Spleen (tissue), 11 donors: ENCODE measurements around the gene LRRTM4. TPM values are rescaled to one million over a fixed set of nuclear protein-coding genes. Genes with fewer than 3 reads are reported as not detected.

ENCODE experiments used
- DNase-seq: peaks from one replicate; pipeline ENCODE4 v3.0.0-alpha.2; 2020
- H3K27ac ChIP-seq, 8 donors: fragments of 200-600 bp; sonication (generic) in 7 of 8; 1 replicate in 4 of 8; 2 replicates in 4 of 8; pipeline versions ENCODE4 v1.5.0 to v1.8.0; 2016 to 2021; ENCODE audit warnings: inconsistent platforms in 4 of 8, mild to moderate bottlenecking in 4 of 8, moderate library complexity in 1 of 8
- H3K27me3 ChIP-seq, 7 donors: fragments of 200-600 bp; sonication (generic) in 6 of 7; replicated peaks in 1 of 7; 1 replicate in 4 of 7; 2 replicates in 3 of 7; pipeline versions ENCODE4 v1.5.0 to v1.8.0; 2016 to 2021; ENCODE audit warnings: inconsistent platforms in 3 of 7, mild to moderate bottlenecking in 1 of 7
- H3K36me3 ChIP-seq, 6 donors: fragments of 200-600 bp; sonication (generic) in 5 of 6; 1 replicate in 4 of 6; 2 replicates in 2 of 6; pipeline versions ENCODE4 v1.5.0 to v1.8.0; 2016 to 2021; ENCODE audit warnings: inconsistent platforms in 2 of 6
- H3K4me1 ChIP-seq, 6 donors: fragments of 200-600 bp; sonication (generic) in 5 of 6; 1 replicate in 3 of 6; 2 replicates in 3 of 6; pipeline versions ENCODE4 v1.5.0 to v1.8.0; 2016 to 2021; ENCODE audit warnings: inconsistent platforms in 3 of 6
- H3K4me3 ChIP-seq, 8 donors: fragments of 200-600 bp; sonication (generic) in 7 of 8; 1 replicate in 4 of 8; 2 replicates in 4 of 8; pipeline versions ENCODE4 v1.5.0 to v1.8.0; 2016 to 2021; ENCODE audit warnings: inconsistent platforms in 4 of 8, mild to moderate bottlenecking in 4 of 8, moderate library complexity in 2 of 8
- H3K9me3 ChIP-seq, 8 donors: fragments of 200-600 bp; sonication (generic) in 7 of 8; 1 replicate in 4 of 8; 2 replicates in 4 of 8; pipeline versions ENCODE4 v1.5.0 to v1.8.0; 2016 to 2021; ENCODE audit warnings: inconsistent platforms in 4 of 8
- POLR2A ChIP-seq, 3 donors: fragments of 450-650 bp; IDR thresholded peaks; one replicate each; pipeline ENCODE4 v1.5.1; 2017; ENCODE audit warnings: antibody characterized with exemption in 3 of 3, mild to moderate bottlenecking in 1 of 3
- POLR2AphosphoS5 ChIP-seq, 3 donors: sonication (generic); formaldehyde crosslinking; IDR thresholded peaks; one replicate each; pipeline ENCODE4 v1.5.1; 2017; ENCODE audit warnings: antibody characterized with exemption in 3 of 3
- WGBS, 5 donors: extraction: QIAGEN DNeasy Blood & Tissue Kit in 3 of 5; methylation state at CpG; one replicate each; pipeline versions ENCODE4 v1.1.5 to v1.1.7; 2013 to 2018; 5-methylcytosine and 5-hydroxymethylcytosine counted together
- intact Hi-C: fragments of 100-400 bp; cut with DNase I; formaldehyde crosslinking; loops from one replicate; pipeline ENCODE4 v1.15.0; 2023; ENCODE audit warnings: low total_unique reads
- polyA plus RNA-seq, 3 donors: library from polyadenylated mRNA; stranded (reverse); fragments of 200-250 nt; gene quantifications; one replicate each; pipeline ENCODE4 v1.2.1, GENCODE V29; 2013
- total RNA-seq, 7 donors: library from RNA; depleted of rRNA in 3 of 7; stranded (reverse); fragments of >200 nt in 3 of 7; fragmentation: NEBNext Ultra II Directional in 4 of 7; extraction: Animal tissue kit (Norgen Biotek cat#: 25700) in 4 of 7; gene quantifications; one replicate each; pipeline versions ENCODE4 v1.1.0 to v1.2.1, GENCODE V29; 2016 to 2021
- TF ChIP-seq, protein P1 (sequence below), 11 experiments: fragments of 200-600 bp in 7 of 11; fragments of 450-650 bp in 4 of 11; sonication (generic) in 4 of 11; IDR thresholded peaks in 8 of 11; conservative IDR thresholded peaks in 3 of 11; 1 replicate in 7 of 11; 2 replicates in 4 of 11; pipeline versions ENCODE4 v1.4.0 to v1.8.0; 2016 to 2021; ENCODE audit warnings: antibody characterized with exemption in 11 of 11, inconsistent platforms in 4 of 11, mild to moderate bottlenecking in 1 of 11
- donor health status: healthy with polysubstance abuse.
- donor health status: DM: no; HTN: no; CAD: no; lungs with moderate emphysema.
- donor health status: DM: no; HTN: no; CAD: no.
- donor health status: Bipolar disorder and iron deficiency.
- donor health status: healthy.
- donor health status: DM: no; HTN: no; CAD: no.
- donor health status: DM: yes; HTN: yes; CAD: no.

LRRTM4 gene
- total and polyA plus RNA-seq, 10 donors = 0.03 to 0.33 (median 0.14) TPM; not detected in 5

DNA sequence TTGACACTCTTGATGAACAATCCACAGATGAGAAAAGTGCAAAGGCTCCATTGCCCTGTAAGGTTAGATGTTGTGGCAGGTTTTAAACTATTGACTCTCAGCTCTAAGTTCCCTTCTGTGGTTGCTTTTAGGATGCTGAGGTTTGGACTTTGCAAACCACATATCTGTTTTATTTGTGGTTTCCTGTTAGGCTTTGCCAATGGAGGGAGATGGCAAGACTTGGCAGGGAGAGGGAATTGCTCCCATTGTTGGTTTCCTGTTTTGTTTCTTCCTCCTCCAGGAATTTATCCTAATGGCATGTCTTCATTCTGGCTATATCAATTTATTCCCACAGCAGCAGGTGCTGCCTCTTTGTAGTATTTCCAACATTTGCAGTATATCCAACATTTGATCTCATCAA lies 772.3 kb downstream of the LRRTM4 start:
- Histone ChIP-seq H3K36me3 (no peaks in the 10 kb centered on the region), H3K27ac (no peak overlapping the region), H3K27me3 (no peaks in the 10 kb centered on the region), H3K9me3 (peaks cover 0 to 5% (median 0%) of the 10 kb centered on the region in 8 donors), H3K4me1 (no peaks in the 10 kb centered on the region), H3K4me3 (no peak overlapping the region)
- intact Hi-C loops = no loop called here
- TF ChIP-seq, protein P1, sequence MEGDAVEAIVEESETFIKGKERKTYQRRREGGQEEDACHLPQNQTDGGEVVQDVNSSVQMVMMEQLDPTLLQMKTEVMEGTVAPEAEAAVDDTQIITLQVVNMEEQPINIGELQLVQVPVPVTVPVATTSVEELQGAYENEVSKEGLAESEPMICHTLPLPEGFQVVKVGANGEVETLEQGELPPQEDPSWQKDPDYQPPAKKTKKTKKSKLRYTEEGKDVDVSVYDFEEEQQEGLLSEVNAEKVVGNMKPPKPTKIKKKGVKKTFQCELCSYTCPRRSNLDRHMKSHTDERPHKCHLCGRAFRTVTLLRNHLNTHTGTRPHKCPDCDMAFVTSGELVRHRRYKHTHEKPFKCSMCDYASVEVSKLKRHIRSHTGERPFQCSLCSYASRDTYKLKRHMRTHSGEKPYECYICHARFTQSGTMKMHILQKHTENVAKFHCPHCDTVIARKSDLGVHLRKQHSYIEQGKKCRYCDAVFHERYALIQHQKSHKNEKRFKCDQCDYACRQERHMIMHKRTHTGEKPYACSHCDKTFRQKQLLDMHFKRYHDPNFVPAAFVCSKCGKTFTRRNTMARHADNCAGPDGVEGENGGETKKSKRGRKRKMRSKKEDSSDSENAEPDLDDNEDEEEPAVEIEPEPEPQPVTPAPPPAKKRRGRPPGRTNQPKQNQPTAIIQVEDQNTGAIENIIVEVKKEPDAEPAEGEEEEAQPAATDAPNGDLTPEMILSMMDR (IDR thresholded peaks at IDR 0.05 in 8 of 11, conservative IDR thresholded peaks at IDR 0.05 in 3 of 11) = no peak
- TF ChIP-seq POLR2AphosphoS5 (IDR thresholded peaks at IDR 0.05) (no peak), POLR2A (IDR thresholded peaks at IDR 0.05) (no peak)
- no peak for DNase-seq

DNA sequence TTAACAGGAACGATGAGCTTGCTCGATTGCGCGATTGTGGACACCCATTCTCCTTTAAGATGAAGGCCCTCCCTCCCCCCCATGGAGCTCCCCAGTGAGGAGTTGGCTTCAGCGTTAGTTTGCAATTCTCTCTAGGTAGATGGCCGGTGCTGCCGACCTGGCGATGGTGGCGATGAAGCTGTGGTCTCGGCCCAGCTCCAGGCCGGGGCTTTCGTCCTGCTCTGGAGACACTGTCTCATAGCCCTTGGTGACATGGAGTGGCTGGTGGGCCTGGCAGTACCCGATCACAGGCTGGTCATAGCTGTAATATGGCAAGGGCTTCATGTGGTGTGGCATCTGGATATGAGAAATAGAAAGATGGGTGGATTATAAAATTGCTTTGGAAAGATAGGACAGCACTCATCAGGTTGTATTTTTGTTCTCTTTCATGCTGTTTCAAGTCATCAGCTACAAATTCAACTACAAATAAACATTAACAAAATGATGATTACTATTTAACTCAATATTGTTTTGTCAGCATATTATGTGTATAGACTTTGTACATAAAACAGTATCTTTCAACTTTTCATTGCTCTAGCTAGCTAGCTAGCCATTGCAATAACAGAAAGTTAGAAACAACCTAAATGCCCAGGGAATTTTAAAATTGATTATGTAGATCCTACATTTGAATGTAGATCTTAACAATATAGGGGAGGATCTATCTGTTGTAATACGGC lies 773.4 kb downstream of the LRRTM4 start:
- WGBS, 5 donors = 88 to 93% (median 91%) methylated on average over 14 of the region's 14 CpGs
- intact Hi-C loops = no loop called here
- H3K27me3 ChIP-seq = no peaks in the 10 kb centered on the region
- H3K9me3 ChIP-seq = peaks cover 0 to 5% (median 0%) of the 10 kb centered on the region in 8 donors
- H3K27ac ChIP-seq = no peak overlapping the region
- no peaks in the 10 kb centered on the region for H3K4me1 ChIP-seq
- H3K36me3 ChIP-seq = no peaks in the 10 kb centered on the region
- TF ChIP-seq POLR2A (IDR thresholded peaks at IDR 0.05) (no peak), POLR2AphosphoS5 (IDR thresholded peaks at IDR 0.05) (no peak)
- TF ChIP-seq, protein P1 (IDR thresholded peaks at IDR 0.05 in 8 of 11, conservative IDR thresholded peaks at IDR 0.05 in 3 of 11) = no peak
- no peak for DNase-seq
- H3K4me3 ChIP-seq = no peak overlapping the region

DNA sequence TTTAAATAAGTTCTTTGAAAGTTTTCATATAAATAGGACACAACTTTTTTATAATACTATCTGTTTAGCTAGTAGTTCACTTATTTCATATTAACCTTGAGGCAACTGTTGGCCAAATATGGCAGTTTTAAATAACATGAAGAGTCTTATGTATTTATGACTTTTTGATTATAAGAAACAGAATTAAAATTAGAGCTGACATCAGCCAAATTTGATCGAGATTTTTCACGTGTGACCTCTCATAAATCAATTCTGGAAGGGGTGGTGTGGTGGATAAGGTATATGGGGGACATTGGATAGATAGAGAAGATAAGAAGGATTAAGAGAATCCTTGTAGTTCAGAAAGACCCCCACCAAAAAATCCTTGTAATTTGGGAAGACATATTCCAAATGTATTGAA lies 776.6 kb downstream of the LRRTM4 start:
- intact Hi-C loops = no loop called here
- no peak for DNase-seq
- H3K36me3 ChIP-seq = no peaks in the 10 kb centered on the region
- WGBS, 5 donors = 77 to 91% (median 82%) methylated on average over 2 of the region's 2 CpGs
- peaks cover 0 to 5% (median 0%) of the 10 kb centered on the region in 8 donors for H3K9me3 ChIP-seq
- H3K27ac ChIP-seq = no peak overlapping the region
- no peaks in the 10 kb centered on the region for H3K27me3 ChIP-seq
- TF ChIP-seq POLR2AphosphoS5 (IDR thresholded peaks at IDR 0.05) = no peak
- no peak for TF ChIP-seq POLR2A (IDR thresholded peaks at IDR 0.05)
- TF ChIP-seq, protein P1 (IDR thresholded peaks at IDR 0.05 in 8 of 11, conservative IDR thresholded peaks at IDR 0.05 in 3 of 11) = no peak
- no peak overlapping the region for H3K4me3 ChIP-seq
- H3K4me1 ChIP-seq = no peaks in the 10 kb centered on the region

DNA sequence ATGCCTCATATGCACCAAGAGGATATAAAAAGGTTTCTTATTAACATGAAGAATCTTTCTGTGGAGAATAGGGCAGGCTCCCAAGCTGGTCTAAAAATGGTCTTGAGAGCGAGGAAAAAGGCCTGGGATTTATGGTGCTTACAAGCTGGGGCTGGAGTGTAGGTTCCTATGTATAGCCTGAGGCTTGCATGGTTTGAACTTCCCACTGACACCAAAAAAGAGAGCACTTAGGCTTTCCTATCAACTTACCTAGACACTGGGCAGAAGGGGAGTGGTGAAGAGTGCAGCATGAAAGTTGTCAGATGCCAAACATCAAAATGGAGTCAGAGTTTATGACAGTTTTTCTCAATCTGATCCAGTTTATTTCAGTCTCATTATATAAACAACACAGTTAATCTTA lies 784.6 kb downstream of the LRRTM4 start:
- Histone ChIP-seq H3K9me3 (peaks cover 0 to 3% (median 0%) of the 10 kb centered on the region in 8 donors), H3K27ac (no peak overlapping the region), H3K36me3 (no peaks in the 10 kb centered on the region), H3K4me1 (no peaks in the 10 kb centered on the region), H3K27me3 (no peaks in the 10 kb centered on the region), H3K4me3 (no peak overlapping the region)
- intact Hi-C loops = no loop called here
- TF ChIP-seq, protein P1 (IDR thresholded peaks at IDR 0.05 in 8 of 11, conservative IDR thresholded peaks at IDR 0.05 in 3 of 11) = no peak
- TF ChIP-seq POLR2A (IDR thresholded peaks at IDR 0.05) (no peak), POLR2AphosphoS5 (IDR thresholded peaks at IDR 0.05) (no peak)
- DNase-seq = no peak
- WGBS, 5 donors = 56 to 84% (median 81%) methylated on average over 1 of the region's 1 CpG
